Glutamatergic neuron (in vitro differentiated cells): ENCODE measurements around the gene DACH2. TPM values are rescaled to one million over a fixed set of nuclear protein-coding genes. Genes with fewer than 3 reads are reported as not detected.

Source experiments
- DNase-seq: peaks from one replicate; pipeline ENCODE4 v3.0.0; 2022
- H3K27ac Mint-ChIP-seq: one replicate; pipeline ENCODE4 v1.8.0; 2020; ENCODE audit warnings: mild to moderate bottlenecking, mixed read lengths, inconsistent platforms; ENCODE audit not compliant: unreplicated experiment
- H3K27me3 Mint-ChIP-seq: one replicate; pipeline ENCODE4 v1.8.0; 2020; ENCODE audit warnings: mild to moderate bottlenecking, moderate library complexity, mixed read lengths, inconsistent platforms; ENCODE audit not compliant: unreplicated experiment
- H3K36me3 Mint-ChIP-seq: one replicate; pipeline ENCODE4 v1.8.0; 2020; ENCODE audit warnings: mild to moderate bottlenecking, mixed read lengths, inconsistent platforms; ENCODE audit not compliant: unreplicated experiment
- H3K4me1 Mint-ChIP-seq: one replicate; pipeline ENCODE4 v1.8.0; 2020; ENCODE audit warnings: mild to moderate bottlenecking, low read depth, mixed read lengths, inconsistent platforms; ENCODE audit not compliant: unreplicated experiment
- H3K4me3 Mint-ChIP-seq: one replicate; pipeline ENCODE4 v1.8.0; 2020; ENCODE audit warnings: mild to moderate bottlenecking, mixed read lengths, inconsistent platforms; ENCODE audit not compliant: unreplicated experiment
- H3K9me3 Mint-ChIP-seq: one replicate; pipeline ENCODE4 v1.8.0; 2020; ENCODE audit warnings: mild to moderate bottlenecking, moderate library complexity, mixed read lengths, inconsistent platforms; ENCODE audit not compliant: unreplicated experiment
- CTCF ChIP-seq: fragments of 200-600 bp; sonication (generic); IDR thresholded peaks from one replicate; pipeline ENCODE4 v1.5.0; 2021; ENCODE audit not compliant: partially characterized antibody, unreplicated experiment
- total RNA-seq: library from RNA; stranded (reverse); fragmentation: NEBNext Ultra II Directional; extraction: Animal tissue kit (Norgen Biotek cat#: 25700); gene quantifications from one replicate; pipeline ENCODE4 v1.2.1, GENCODE V29; 2021; ENCODE audit not compliant: unreplicated experiment

The DACH2 gene
- total RNA-seq, 1 donor from 2014 or later = 1.3 TPM

DNA sequence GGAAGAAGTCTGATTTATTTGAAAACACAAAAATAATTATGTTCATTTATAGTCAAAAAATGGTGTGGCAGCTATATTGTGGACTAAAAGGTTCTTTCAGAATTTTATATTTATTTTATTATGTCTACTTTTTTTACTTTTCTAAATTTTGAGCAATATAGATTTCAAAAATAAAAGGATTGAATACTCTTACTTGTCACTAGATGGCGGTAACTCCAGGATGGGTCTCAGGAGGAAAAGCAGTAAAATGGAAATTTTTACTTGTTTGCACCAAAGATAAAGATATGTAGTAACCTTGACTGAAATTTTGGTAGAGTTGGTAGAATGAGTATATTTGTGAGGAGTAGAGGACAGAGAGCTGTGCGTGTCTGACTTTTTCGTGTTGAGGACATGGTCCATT lies 14.5 kb upstream of the DACH2 start:
- DNase-seq = no peak
- Mint-ChIP-seq H3K36me3 (no peaks in the 10 kb centered on the region), H3K4me3 (no peak overlapping the region), H3K27ac (no peak overlapping the region), H3K4me1 (no peaks in the 10 kb centered on the region), H3K9me3 (no peaks in the 10 kb centered on the region), H3K27me3 (no peaks in the 10 kb centered on the region)
- TF ChIP-seq CTCF = peak; percentile 42

- TF ChIP-seq CTCF = no peak
- no peaks in the 10 kb centered on the region for H3K36me3 Mint-ChIP-seq
- DNase-seq = no peak
- no peaks in the 10 kb centered on the region for H3K27me3 Mint-ChIP-seq
- H3K4me1 Mint-ChIP-seq = no peaks in the 10 kb centered on the region
- no peak overlapping the region for H3K4me3 Mint-ChIP-seq
- no peak overlapping the region for H3K27ac Mint-ChIP-seq
- H3K9me3 Mint-ChIP-seq = no peaks in the 10 kb centered on the region
These were observed 11.2 kb upstream of the DACH2 start for GRCh38 chrX:86137071-86137470.

GRCh38 chrX:86141786-86142185 lies 6.5 kb upstream of the DACH2 start:
- Mint-ChIP-seq H3K9me3 (no peaks in the 10 kb centered on the region), H3K27ac (no peak overlapping the region), H3K27me3 (no peaks in the 10 kb centered on the region), H3K4me1 (no peaks in the 10 kb centered on the region), H3K36me3 (no peaks in the 10 kb centered on the region), H3K4me3 (no peak overlapping the region)
- no peak for TF ChIP-seq CTCF
- DNase-seq = no peak

GRCh38 chrX:86146102-86146501 lies 2.1 kb upstream of the DACH2 start:
- no peak for TF ChIP-seq CTCF
- Mint-ChIP-seq H3K4me1 (peaks cover 7% of the 10 kb centered on the region), H3K4me3 (no peak overlapping the region), H3K9me3 (peaks cover 2% of the 10 kb centered on the region), H3K36me3 (no peaks in the 10 kb centered on the region), H3K27ac (no peak overlapping the region), H3K27me3 (no peaks in the 10 kb centered on the region)
- DNase-seq = no peak

GRCh38 chrX:86148594-86148993 lies 343 bp downstream of the DACH2 start:
- TF ChIP-seq CTCF = no peak
- DNase-seq = peak; percentile 19
- H3K4me3 Mint-ChIP-seq = peak overlapping the region; percentile 93
- H3K4me1 Mint-ChIP-seq = peaks cover 7% of the 10 kb centered on the region
- H3K9me3 Mint-ChIP-seq = peaks cover 2% of the 10 kb centered on the region
- H3K27me3 Mint-ChIP-seq = no peaks in the 10 kb centered on the region
- H3K27ac Mint-ChIP-seq = no peak overlapping the region
- no peaks in the 10 kb centered on the region for H3K36me3 Mint-ChIP-seq
